Measurements from ENCODE around the gene C12orf75. TPM values are rescaled to one million over a fixed set of nuclear protein-coding genes. Genes with fewer than 3 reads are reported as not detected.
"Not testable (repeated sequence)": the region's sequence is repeated elsewhere in the genome, so short reads cannot be mapped to it uniquely, and the experiment has no call there.

The C12orf75 gene
- total RNA-seq, 2 donors from 2014 or later = 46.2 to 76.0 TPM

DNA sequence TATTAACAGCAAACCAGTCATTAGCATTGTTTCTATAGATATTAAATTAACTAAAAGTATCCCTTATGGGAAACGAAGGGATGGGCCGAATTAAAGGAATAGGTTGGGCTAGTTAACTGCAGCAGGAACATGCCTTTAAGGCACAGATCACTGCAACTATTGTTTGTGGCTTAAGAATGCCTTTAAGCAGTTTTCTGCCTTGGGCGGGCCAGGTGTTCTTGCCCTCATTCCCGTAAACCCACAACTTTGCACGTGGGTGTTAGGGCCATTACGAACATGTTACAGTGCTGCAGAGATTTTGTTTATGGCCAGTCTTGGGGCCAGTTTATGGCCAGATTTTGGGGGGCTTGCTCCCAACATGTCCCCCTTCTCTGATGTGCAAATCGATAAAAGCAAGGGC is 27.5 kb upstream of the C12orf75 start:
- peaks cover 14 to 15% of the 10 kb centered on the region in 2 donors for H3K9me3 Mint-ChIP-seq
- H3K27ac Mint-ChIP-seq; DNase-seq (ENCODE audit: low spot score in 2 of 2); ATAC-seq: not testable (repeated sequence)
- H3K36me3 Mint-ChIP-seq = peaks cover 6 to 32% of the 10 kb centered on the region in 2 donors

DNA sequence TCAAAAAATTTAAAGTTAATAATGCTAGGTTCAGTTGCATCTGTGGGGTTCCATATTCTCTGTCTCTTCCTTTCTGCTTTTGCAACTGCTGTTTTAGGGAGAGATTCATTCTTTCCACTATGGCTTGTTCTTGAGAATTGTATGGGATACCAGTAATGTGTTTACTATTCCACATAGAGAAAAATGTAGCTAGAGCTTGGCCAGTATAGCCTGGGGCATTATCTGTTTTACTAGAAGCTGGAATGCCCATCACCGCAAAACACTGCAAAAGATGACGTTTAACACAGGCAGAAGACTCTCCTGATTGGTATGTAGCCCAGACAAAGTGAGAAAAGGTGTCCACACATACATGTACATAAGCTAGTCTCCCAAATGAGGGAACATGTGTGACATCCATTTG is 25.9 kb upstream of the C12orf75 start:
- H3K9me3 Mint-ChIP-seq = peaks cover 8 to 12% of the 10 kb centered on the region in 2 donors
- peaks cover 8 to 33% of the 10 kb centered on the region in 2 donors for H3K36me3 Mint-ChIP-seq
- not testable (repeated sequence) for ATAC-seq; H3K27ac Mint-ChIP-seq; DNase-seq (ENCODE audit: low spot score in 2 of 2)

DNA sequence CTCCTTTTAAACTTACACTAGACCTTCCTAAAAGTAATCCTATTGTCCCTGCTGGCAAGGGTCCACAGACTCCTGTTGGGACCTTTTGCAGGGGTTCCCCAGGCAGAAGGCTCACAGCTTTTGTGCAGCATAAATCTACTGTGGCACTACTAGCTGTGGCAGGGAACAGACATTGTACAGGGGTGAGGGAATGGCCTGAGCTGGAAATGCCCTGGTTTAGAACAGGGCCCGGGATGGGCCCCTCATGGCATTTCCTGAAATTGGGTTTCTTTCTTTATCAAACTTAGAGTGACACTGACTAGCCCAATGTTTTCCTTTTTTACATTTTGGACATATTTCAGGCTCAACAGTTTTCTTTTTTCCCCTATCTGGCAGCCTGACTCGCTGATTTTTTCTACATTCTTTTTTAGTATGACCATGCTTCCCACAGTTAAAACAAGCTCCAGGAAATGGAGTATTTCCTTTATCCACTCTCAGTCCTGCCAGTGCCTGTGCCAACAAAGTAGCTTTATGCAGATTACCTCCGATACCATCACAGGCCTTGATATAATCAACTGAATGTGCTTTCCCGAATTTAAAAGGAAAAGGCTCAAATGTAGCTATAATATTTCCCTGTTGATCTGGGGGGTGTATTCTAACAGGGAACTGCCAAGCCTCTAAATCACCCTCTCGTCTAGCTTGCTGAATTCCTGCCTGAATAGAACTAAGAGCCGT is 22.7 kb upstream of the C12orf75 start:
- not testable (repeated sequence) for DNase-seq (ENCODE audit: low spot score in 2 of 2); H3K27ac Mint-ChIP-seq; ATAC-seq; H3K9me3 Mint-ChIP-seq
- peaks cover 5 to 19% of the 10 kb centered on the region in 2 donors for H3K36me3 Mint-ChIP-seq

DNA sequence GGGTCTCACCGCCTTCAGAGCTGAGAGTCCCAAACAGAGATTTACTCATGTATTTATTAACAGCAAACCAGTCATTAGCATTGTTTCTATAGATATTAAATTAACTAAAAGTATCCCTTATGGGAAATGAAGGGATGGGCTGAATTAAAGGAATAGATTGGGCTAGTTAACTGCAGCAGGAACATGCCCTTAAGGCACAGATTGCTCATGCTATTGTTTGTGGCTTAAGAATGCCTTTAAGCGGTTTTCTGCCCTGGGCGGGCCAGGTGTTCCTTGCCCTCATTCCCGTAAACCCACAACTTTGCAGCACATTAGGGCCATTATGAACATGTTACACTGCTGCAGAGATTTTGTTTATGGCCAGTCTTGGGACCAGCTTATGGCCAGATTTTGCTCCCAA is 21.7 kb upstream of the C12orf75 start:
- DNase-seq (ENCODE audit: low spot score in 2 of 2); ATAC-seq; H3K27ac Mint-ChIP-seq: not testable (repeated sequence)
- Mint-ChIP-seq H3K9me3 (peaks cover 5 to 11% of the 10 kb centered on the region in 2 donors), H3K36me3 (peaks cover 10 to 29% of the 10 kb centered on the region in 2 donors)

DNA sequence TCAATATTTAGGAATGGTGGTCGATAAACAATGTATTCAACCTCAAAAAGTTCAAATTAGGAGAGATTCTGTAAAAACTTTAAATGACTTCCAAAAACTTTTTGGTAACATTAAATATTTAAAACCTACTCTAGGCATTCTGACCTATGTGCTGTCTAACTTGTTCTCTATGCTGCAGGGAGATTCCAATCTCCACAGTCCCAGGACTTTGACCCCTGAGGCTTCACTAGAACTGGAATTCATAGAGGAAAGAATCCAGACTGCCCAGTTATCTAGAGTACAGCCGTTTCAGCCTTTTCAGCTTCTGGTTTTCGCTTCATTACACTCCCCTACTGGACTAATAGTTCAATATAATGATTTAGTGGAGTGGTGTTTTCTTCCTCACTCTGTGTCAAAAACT is 21.1 kb upstream of the C12orf75 start:
- ATAC-seq; H3K27ac Mint-ChIP-seq; DNase-seq (ENCODE audit: low spot score in 2 of 2): not testable (repeated sequence)
- peaks cover 9 to 16% of the 10 kb centered on the region in 2 donors for H3K9me3 Mint-ChIP-seq
- H3K36me3 Mint-ChIP-seq = peaks cover 15 to 34% of the 10 kb centered on the region in 2 donors

DNA sequence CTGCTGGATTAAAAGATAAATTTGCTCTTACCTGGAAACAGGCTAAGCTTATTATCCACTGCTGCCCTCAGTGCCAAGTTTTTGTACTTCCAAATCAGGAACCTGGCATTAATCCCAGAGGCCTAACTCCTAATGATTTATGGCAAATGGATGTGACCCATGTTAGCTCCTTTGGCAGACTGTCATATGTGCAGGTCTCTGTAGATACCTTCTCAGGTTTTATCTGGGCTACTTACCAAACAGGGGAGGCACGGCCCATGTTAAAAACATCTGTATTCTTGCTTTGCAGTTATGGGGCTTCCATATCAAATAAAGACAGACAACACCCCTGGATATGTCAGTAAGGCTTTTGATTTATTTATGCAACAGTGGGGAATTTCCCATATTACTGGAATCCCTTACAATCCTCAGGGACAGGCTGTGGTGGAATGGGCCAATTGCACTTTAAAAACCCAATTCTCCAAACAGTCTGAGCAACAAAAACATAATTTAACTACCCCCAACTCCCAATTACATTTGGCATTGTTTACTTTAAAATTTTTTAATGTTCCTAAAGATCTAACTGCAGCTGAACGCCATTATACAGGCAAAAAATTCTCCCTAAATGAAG is 19.9 kb upstream of the C12orf75 start:
- DNase-seq (ENCODE audit: low spot score in 2 of 2); ATAC-seq; H3K27ac Mint-ChIP-seq: not testable (repeated sequence)
- H3K9me3 Mint-ChIP-seq = peaks cover 9 to 21% of the 10 kb centered on the region in 2 donors
- H3K36me3 Mint-ChIP-seq = peaks cover 16 to 35% of the 10 kb centered on the region in 2 donors

DNA sequence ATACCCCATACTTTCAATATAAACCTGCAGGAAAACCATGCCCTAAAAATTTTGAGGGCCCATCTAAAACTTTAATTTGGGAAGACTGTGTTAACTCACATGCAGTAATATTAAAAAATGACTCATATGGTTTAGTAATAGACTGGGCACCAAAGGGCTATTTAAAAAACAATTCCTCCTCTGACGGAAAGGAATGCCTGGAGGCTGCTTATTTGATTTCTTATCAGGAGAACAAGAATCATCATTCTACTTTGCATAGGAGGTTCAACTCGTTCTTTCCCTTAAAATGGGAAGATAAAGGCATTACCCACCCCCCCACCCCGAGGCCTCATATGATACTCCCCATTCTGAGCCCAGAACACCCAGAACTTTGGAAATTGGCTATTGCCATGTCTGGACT is 18.6 kb upstream of the C12orf75 start:
- not testable (repeated sequence) for ATAC-seq; H3K27ac Mint-ChIP-seq; DNase-seq (ENCODE audit: low spot score in 2 of 2)
- Mint-ChIP-seq H3K9me3 (peaks cover 9 to 23% of the 10 kb centered on the region in 2 donors), H3K36me3 (peaks cover 16 to 35% of the 10 kb centered on the region in 2 donors)

DNA sequence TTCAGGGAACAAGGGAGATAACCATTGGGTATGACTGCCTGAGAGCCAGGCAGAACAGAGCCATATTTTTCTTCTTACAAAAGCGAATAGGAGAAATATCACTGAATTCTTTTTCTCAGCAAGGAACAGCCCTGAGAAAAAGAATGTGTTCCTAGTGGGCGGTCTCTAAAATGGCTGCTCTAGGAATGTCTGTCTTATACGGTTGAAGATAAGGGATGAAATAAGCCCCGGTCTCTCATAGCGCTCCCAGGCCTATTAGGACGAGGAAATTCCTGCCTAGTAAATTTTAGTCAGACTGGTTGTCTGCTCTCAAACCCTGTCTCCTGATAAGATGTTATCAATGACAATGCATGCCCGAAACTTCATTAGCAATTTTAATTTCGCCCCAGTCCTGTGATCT is 16.7 kb upstream of the C12orf75 start:
- Mint-ChIP-seq H3K36me3 (peaks cover 12 to 26% of the 10 kb centered on the region in 2 donors), H3K9me3 (peaks cover 9 to 23% of the 10 kb centered on the region in 2 donors)
- not testable (repeated sequence) for DNase-seq (ENCODE audit: low spot score in 2 of 2); ATAC-seq; H3K27ac Mint-ChIP-seq

DNA sequence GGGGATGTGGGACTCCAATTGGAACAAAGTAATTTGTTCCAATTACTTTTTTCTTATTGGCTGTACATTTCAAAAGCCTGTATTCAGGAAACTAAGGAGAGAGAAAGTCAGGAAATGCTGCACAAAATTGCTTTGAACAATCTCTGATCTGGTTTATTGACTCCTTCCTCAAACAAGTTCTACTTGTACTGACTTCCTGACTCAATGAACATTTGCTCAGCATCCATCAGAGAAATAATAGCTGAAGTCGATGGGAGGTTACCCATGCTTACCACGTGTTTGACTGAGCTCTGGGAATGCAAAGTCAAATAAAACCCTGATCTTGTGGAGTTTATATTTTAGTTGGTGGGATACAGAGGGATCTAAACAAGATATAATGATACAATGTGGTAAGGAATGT is 15.4 kb upstream of the C12orf75 start:
- ATAC-seq (no peak), DNase-seq (ENCODE audit: low spot score in 2 of 2) (no peak)
- H3K9me3 Mint-ChIP-seq = peaks cover 9 to 23% of the 10 kb centered on the region in 2 donors
- no peak overlapping the region for H3K27ac Mint-ChIP-seq
- H3K36me3 Mint-ChIP-seq = peaks cover 12 to 19% of the 10 kb centered on the region in 2 donors

DNA sequence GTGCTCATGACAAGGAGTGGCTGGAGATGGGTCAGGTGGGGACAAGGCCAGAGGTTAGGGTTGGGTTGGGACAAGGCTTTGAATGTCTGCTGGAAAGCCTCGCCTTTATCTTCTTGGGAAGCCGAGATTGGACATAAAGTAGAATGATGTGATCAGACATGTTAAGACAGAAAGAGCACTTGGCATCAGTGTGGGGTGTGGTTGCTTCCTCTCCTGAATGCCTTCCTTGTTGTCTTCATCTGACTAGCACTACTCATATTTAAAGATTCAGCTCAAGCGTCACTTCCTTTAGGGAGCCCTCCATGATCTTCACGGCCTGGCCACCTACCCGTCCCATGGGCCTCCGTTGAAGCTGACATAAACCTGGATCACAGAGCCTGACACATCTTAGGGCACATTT is 14.8 kb upstream of the C12orf75 start:
- ATAC-seq (no peak), DNase-seq (ENCODE audit: low spot score in 2 of 2) (no peak)
- Mint-ChIP-seq H3K27ac (no peak overlapping the region), H3K9me3 (peaks cover 9 to 23% of the 10 kb centered on the region in 2 donors), H3K36me3 (peaks cover 12 to 19% of the 10 kb centered on the region in 2 donors)

DNA sequence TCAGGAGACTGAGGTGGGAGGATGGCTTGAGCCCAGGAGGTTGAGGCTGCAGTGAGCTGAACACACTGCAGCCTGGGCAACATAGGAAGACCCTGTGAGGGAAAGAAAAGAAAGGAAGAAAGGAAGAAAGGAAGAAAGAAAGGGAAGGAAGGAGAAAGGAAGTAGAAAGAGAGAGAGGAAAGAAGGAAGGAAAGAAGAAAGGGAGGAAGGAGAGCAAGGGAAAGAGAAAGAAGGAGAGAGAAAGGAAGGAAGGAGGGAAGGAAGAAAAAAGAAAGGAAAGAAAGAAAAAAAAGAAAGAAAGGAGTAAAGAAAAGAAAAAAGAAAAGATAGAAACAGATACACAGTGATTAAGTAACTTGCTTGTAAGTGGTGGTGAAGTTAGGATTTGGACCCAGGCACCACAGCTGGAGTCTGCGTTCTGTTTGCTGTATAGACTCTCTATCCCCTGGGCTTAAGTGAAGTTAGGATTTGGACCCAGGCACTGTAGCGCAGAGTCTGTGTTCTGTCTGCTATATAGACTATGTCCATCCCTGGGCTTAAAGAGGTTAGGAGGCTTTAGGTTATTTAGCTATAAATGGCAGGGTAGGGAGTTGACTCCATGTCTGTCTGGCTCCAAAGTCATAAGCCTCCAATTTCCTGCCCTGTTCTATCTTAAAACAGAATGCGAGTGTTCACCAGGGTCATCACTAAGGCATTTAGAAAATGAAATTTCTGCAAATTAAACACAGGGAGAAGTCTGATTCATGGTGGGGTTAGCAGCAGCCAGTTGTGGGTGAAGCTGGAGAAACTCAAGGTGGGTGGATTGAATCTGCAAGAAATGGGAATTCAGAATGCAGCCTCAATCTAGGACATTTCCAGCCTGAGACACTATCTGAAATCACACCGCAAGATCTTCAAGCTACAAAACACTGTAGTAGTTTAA is 13.3 kb upstream of the C12orf75 start:
- no peak overlapping the region for H3K27ac Mint-ChIP-seq
- peaks cover 9 to 17% of the 10 kb centered on the region in 2 donors for H3K9me3 Mint-ChIP-seq
- ATAC-seq (no peak), DNase-seq (ENCODE audit: low spot score in 2 of 2) (no peak)
- H3K36me3 Mint-ChIP-seq = peaks cover 12 to 19% of the 10 kb centered on the region in 2 donors

DNA sequence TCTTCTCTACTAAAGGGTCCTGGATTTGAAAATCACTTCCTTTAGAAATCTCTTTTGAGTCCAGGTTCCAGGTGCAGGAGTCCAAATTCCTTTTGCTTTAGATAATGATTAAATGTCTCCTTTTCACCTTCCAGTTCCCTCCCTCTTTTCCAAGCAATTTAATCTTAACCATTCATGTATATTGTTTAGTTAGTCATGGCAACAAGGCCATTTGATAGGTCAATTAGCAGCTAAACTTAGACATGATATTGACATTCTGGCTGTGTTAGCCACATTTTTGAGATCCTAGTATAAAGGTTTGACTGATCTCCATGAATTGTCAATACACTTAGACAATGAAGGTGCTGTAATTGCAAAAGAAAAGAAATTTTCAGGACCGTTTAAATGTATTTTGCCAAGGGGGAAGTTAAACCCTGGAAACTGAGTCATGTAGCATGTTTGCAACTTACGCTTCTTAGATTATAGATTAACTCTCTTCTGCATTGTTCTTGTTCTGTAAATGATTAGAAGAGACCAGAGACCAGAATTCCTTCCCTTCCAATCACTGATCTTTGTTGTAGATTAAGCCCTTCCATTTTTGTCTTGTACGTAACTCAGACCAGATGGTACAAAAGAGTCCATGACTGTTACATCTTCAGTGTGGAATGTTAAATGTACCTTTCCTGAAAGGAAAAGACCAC is 12.4 kb upstream of the C12orf75 start:
- Mint-ChIP-seq H3K9me3 (peaks cover 5 to 13% of the 10 kb centered on the region in 2 donors), H3K36me3 (peaks cover 8 to 13% of the 10 kb centered on the region in 2 donors), H3K27ac (no peak overlapping the region)
- ATAC-seq (no peak), DNase-seq (ENCODE audit: low spot score in 2 of 2) (no peak)

DNA sequence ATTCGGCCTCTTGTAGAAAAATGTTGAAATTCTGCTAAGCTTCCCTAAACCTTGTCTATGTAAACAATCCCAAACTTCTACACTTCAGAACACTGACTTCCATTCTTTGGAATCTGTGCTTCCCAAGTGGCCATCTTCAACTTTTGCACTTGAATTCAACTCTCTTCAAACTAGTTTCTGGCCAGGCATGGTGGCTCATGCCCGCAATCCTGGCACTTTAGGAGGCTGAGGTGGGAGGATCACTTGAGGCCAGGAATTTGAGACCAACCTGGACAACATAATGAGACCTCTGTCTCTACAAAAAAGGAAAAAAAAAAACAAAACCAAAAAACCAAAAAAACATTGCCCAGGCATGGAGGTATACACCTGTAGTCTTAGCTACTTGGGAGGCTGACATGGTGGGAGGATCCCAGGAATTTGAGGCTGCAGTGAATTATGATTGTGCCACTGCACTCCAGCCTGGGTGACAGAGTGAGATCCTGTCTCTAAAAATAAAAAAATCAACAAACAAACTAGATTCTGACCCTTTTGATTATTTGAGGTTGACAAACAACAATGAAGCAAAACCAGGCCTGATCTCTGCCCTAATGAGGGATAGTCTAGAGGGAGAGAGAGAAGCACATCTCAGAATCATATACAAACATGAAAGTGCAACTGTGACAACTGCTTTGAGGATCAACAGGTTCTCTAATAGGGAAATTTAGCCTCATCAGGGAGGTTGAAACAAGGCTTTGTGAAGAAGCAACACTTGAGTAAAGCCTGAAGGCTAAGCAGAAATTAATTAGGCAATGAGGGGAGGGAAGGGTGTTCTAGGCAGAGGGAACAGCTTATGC is 11.6 kb upstream of the C12orf75 start:
- Mint-ChIP-seq H3K36me3 (peaks cover 6% of the 10 kb centered on the region in 2 donors), H3K9me3 (peaks cover 4 to 11% of the 10 kb centered on the region in 2 donors), H3K27ac (no peak overlapping the region)
- ATAC-seq (no peak), DNase-seq (ENCODE audit: low spot score in 2 of 2) (no peak)

DNA sequence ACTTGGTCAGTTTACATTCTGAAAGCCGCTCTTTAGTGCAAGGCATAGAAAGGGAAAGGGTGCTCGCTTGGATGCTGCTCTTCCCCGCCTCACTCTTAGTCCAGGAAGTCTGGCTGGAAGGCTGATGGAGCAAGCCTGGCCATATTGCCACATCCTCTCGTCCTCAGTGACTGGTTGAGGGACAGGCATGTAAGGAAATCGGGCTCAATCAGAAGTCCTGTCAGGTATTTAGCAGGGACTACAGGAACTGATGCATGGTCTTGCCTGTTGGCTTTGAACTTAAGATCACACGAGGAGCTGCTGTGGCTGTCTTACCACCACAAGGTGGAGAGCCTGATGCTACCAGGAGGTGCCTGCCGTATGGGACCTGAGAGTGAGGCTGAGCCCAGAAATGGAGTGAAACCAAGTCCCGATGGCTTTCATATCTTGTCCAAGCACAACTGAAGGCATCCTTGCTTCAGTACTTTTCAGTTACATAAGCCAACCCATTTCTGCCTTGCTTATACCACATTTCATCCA is 10.7 kb upstream of the C12orf75 start:
- peaks cover 0 to 7% of the 10 kb centered on the region in 2 donors for H3K9me3 Mint-ChIP-seq
- ATAC-seq = peak in 1 of 2 donors; percentile 46
- H3K27ac Mint-ChIP-seq = no peak overlapping the region
- H3K36me3 Mint-ChIP-seq = no peaks in the 10 kb centered on the region
- no peak for DNase-seq (ENCODE audit: low spot score in 2 of 2)

DNA sequence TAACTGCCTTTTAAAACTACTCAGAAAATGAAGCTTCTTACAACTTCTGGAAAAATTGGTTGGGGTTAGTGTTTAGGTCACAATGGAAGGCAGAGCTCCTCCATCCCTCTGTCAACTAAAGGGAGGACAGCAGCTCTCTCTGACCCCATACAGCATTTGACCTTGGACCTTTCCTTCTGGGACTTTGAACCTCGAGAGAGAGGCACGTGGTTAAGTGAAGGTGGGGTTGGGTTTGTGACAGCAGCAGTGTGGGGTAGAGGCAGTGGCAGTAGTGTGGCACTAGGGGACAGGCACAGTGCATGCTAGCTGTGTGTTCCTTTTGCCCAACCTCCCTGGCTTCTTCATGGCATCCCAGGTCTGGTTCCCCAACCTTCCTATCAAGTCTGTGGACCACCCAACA is 9.4 kb upstream of the C12orf75 start:
- peaks cover 0 to 3% of the 10 kb centered on the region in 2 donors for H3K9me3 Mint-ChIP-seq
- ATAC-seq = peak; percentile 22 to 48
- no peak for DNase-seq (ENCODE audit: low spot score in 2 of 2)
- no peak overlapping the region for H3K27ac Mint-ChIP-seq
- no peaks in the 10 kb centered on the region for H3K36me3 Mint-ChIP-seq

All from activated naive CD4-positive, alpha-beta T cell treated with anti-CD3 and anti-CD28 coated beads, Interleukin-2, amount 50 U/mL, for 72 hours (primary cell).